Prostate gland (tissue), 2 donors: ENCODE measurements around the gene SAFB. TPM values are rescaled to one million over a fixed set of nuclear protein-coding genes. Genes with fewer than 3 reads are reported as not detected.
A peak's percentile ranks its signal among the peaks of the same experiment; 100 is the strongest.

Experiments used
- DNase-seq: peaks from one replicate; pipeline ENCODE4 v3.0.0-alpha.2; 2019; ENCODE audit warnings: low spot score
- H3K27ac ChIP-seq, 2 donors: fragments of 200-600 bp; sonication (generic); 2 replicates each; pipeline ENCODE4 v1.5.1; 2017 to 2019
- H3K27me3 ChIP-seq: fragments of 200-600 bp; sonication (generic); replicated peaks from 2 replicates; pipeline ENCODE4 v1.5.1; 2019; ENCODE audit not compliant: insufficient read depth
- H3K36me3 ChIP-seq, 2 donors: fragments of 200-600 bp; sonication (generic); 1 replicate in 1 of 2; 2 replicates in 1 of 2; pipeline versions ENCODE4 v1.5.1 to v1.8.1; 2017 to 2019
- H3K4me1 ChIP-seq: fragments of 200-600 bp; sonication (generic); replicated peaks from 2 replicates; pipeline ENCODE4 v1.5.1; 2019
- H3K4me3 ChIP-seq, 2 donors: fragments of 200-600 bp; sonication (generic); 2 replicates each; pipeline ENCODE4 v1.5.1; 2017 to 2019
- H3K9me3 ChIP-seq: fragments of 200-600 bp; sonication (generic); 2 replicates; pipeline ENCODE4 v1.5.1; 2017
- CTCF ChIP-seq, 4 experiments: fragments of 200-600 bp in 2 of 4; fragments of 450-650 bp in 2 of 4; sonication (generic) in 2 of 4; IDR thresholded peaks; 1 replicate in 3 of 4; 2 replicates in 1 of 4; pipeline ENCODE4 v1.5.1; 2016 to 2019; ENCODE audit warnings: antibody characterized with exemption in 4 of 4, mild to moderate bottlenecking in 2 of 4, moderate library complexity in 2 of 4
- POLR2A ChIP-seq: fragments of 450-650 bp; IDR thresholded peaks from one replicate; pipeline ENCODE4 v1.6.1; 2016; ENCODE audit warnings: antibody characterized with exemption, mild to moderate bottlenecking
- POLR2AphosphoS5 ChIP-seq: sonication (generic); formaldehyde crosslinking; IDR thresholded peaks from one replicate; pipeline ENCODE4 v1.6.1; 2017; ENCODE audit warnings: antibody characterized with exemption
- WGBS: methylation state at CpG from one replicate; pipeline ENCODE4 v1.1.5; 2018; 5-methylcytosine and 5-hydroxymethylcytosine counted together
- intact Hi-C: fragments of 100-400 bp; cut with DNase I; formaldehyde crosslinking; loops from one replicate; pipeline ENCODE4 v1.14.2; 2022
- total RNA-seq, 2 donors: library from RNA; depleted of rRNA; stranded (reverse); fragments of >200 nt; gene quantifications; one replicate each; pipeline ENCODE4 v1.1.0, GENCODE V29; 2016

Gene SAFB
- total RNA-seq, 2 donors from 2014 or later, result 63.6 to 182 TPM

GRCh38 chr19:5680437-5681368 lies 57.8 kb downstream of the SAFB start, which contains the start of the genes HSD11B1L and MICOS13:
TSS of gene HSD11B1L (plus strand) at chr19:5681027. CDS start at chr19:5684833, 3,806 bp downstream.
TSS of gene MICOS13 (minus strand) at chr19:5680516. CDS start at chr19:5680486, 30 bp downstream.
- Histone ChIP-seq H3K27me3 (no peaks in the 10 kb centered on the region), H3K4me1 (peaks cover 7% of the 10 kb centered on the region), H3K27ac (peak within 1 kb of the TSS; percentile 87 to 91), H3K4me3 (peak within 1 kb of the TSS; percentile 69 to 84), H3K36me3 (no peaks in the 10 kb centered on the region), H3K9me3 (no peaks in the 10 kb centered on the region)
- peak; percentile 99 for DNase-seq
- TF ChIP-seq CTCF (IDR thresholded peaks at IDR 0.05) (peak in 2 of 4 experiments; percentile 5 to 35), POLR2AphosphoS5 (peak; percentile 99), POLR2A (peak; percentile 55)
- intact Hi-C loops, result no loop called here
- WGBS, result 1% methylated on average over 69 of the region's 94 CpGs

- Histone ChIP-seq H3K27me3 (no peaks in the 10 kb centered on the region), H3K4me1 (peaks cover 7% of the 10 kb centered on the region), H3K36me3 (no peaks in the 10 kb centered on the region), H3K27ac (no peak overlapping the region), H3K4me3 (peak overlapping the region; percentile 69 to 84), H3K9me3 (no peaks in the 10 kb centered on the region)
- no peak for DNase-seq
- 63% methylated on average over 17 of the region's 17 CpGs for WGBS
- intact Hi-C loops, result no loop called here
- TF ChIP-seq CTCF (IDR thresholded peaks at IDR 0.05) (no peak), POLR2A (no peak)
These were observed 58.7 kb downstream of the SAFB start for GRCh38 chr19:5681391-5682106.

GRCh38 chr19:5682107-5682482 lies 59.2 kb downstream of the SAFB start:
- 95% methylated on average over 3 of the region's 3 CpGs for whole genome bisulfite sequencing
- no peaks in the 10 kb centered on the region for H3K27me3 ChIP-seq
- TF ChIP-seq POLR2A, result no peak
- no peaks in the 10 kb centered on the region for H3K36me3 ChIP-seq
- peaks cover 7% of the 10 kb centered on the region for H3K4me1 ChIP-seq
- DNase-seq, result no peak
- H3K27ac ChIP-seq, result no peak overlapping the region
- no peaks in the 10 kb centered on the region for H3K9me3 ChIP-seq
- no peak overlapping the region for H3K4me3 ChIP-seq
- intact Hi-C loops, result no loop called here

GRCh38 chr19:5683177-5683886 lies 60.4 kb downstream of the SAFB start:
- no peaks in the 10 kb centered on the region for H3K27me3 ChIP-seq
- DNase-seq, result no peak
- H3K27ac ChIP-seq, result no peak overlapping the region
- H3K9me3 ChIP-seq, result no peaks in the 10 kb centered on the region
- WGBS, result 91% methylated on average over 10 of the region's 10 CpGs
- no peak overlapping the region for H3K4me3 ChIP-seq
- TF ChIP-seq POLR2A, result no peak
- TF ChIP-seq POLR2AphosphoS5, result no peak
- TF ChIP-seq CTCF (IDR thresholded peaks at IDR 0.05), result no peak
- intact Hi-C loops, result no loop called here
- H3K36me3 ChIP-seq, result no peaks in the 10 kb centered on the region
- H3K4me1 ChIP-seq, result peaks cover 7% of the 10 kb centered on the region
